Forelimb muscle (tissue), 1 donor: ENCODE measurements around the gene MPHOSPH9. TPM values are rescaled to one million over a fixed set of nuclear protein-coding genes. Genes with fewer than 3 reads are reported as not detected.
"Not testable (repeated sequence)": the region's sequence is repeated elsewhere in the genome, so short reads cannot be mapped to it uniquely, and the experiment has no call there.

Source experiments
- DNase-seq: peaks from one replicate; pipeline ENCODE4 v3.0.0-alpha.2; 2013; ENCODE audit warnings: low read depth
- polyA plus RNA-seq: library from polyadenylated mRNA; unstranded; fragments of 120-200 nt; gene quantifications from one replicate; pipeline ENCODE4 v1.2.1, GENCODE V29; 2013; ENCODE audit not compliant: insufficient read length

The MPHOSPH9 gene
- polyA plus RNA-seq, 1 donor: 17.6 TPM

- DNase-seq: no peak
Measured at GRCh38 chr12:123227581-123228258, 5.2 kb downstream of the MPHOSPH9 start.

GRCh38 chr12:123225443-123225842 is 7.5 kb downstream of the MPHOSPH9 start:
- no peak for DNase-seq

- no peak for DNase-seq
Measured at GRCh38 chr12:123223241-123223668, 9.7 kb downstream of the MPHOSPH9 start.

- not testable (repeated sequence) for DNase-seq
Measured at GRCh38 chr12:123207815-123208214, 25.1 kb downstream of the MPHOSPH9 start.

- not testable (repeated sequence) for DNase-seq
Measured at GRCh38 chr12:123206794-123207193, 26.1 kb downstream of the MPHOSPH9 start.

- DNase-seq: no peak
Measured at GRCh38 chr12:123200414-123200813, 32.5 kb downstream of the MPHOSPH9 start.

- no peak for DNase-seq
Measured at GRCh38 chr12:123199936-123200335, 33.0 kb downstream of the MPHOSPH9 start.

GRCh38 chr12:123187637-123188036 is 45.3 kb downstream of the MPHOSPH9 start:
- DNase-seq: no peak

- DNase-seq: no peak
Measured at GRCh38 chr12:123180171-123180570, 52.8 kb downstream of the MPHOSPH9 start.

GRCh38 chr12:123171967-123172366 is 61.0 kb downstream of the MPHOSPH9 start:
- no peak for DNase-seq

GRCh38 chr12:123167329-123167728 is 65.6 kb downstream of the MPHOSPH9 start:
- no peak for DNase-seq

- DNase-seq: no peak
Measured at GRCh38 chr12:123165537-123165936, 67.4 kb downstream of the MPHOSPH9 start.

GRCh38 chr12:123164710-123165261 is 68.2 kb downstream of the MPHOSPH9 start:
- no peak for DNase-seq

- DNase-seq: no peak
Measured at GRCh38 chr12:123164222-123164621, 68.7 kb downstream of the MPHOSPH9 start.

- DNase-seq: no peak
Measured at GRCh38 chr12:123163227-123163626, 69.7 kb downstream of the MPHOSPH9 start.

GRCh38 chr12:123160801-123161487 is 72.0 kb downstream of the MPHOSPH9 start:
- DNase-seq: no peak

- DNase-seq: no peak
Measured at GRCh38 chr12:123153906-123154305, 79.0 kb downstream of the MPHOSPH9 start.

- no peak for DNase-seq
Measured at GRCh38 chr12:123152833-123153232, 80.1 kb downstream of the MPHOSPH9 start.

- DNase-seq: no peak
Measured at GRCh38 chr12:123151457-123152454, 81.2 kb downstream of the MPHOSPH9 start.

- no peak for DNase-seq
Measured at GRCh38 chr12:123150744-123151456, 82.0 kb downstream of the MPHOSPH9 start, which contains the start of gene PITPNM2. Gene PITPNM2 (minus strand): TSS chr12:123151090. CDS start chr12:123034590, 116,500 bp downstream.

GRCh38 chr12:123150275-123150743 is 82.6 kb downstream of the MPHOSPH9 start:
- DNase-seq: no peak
